NCI-H345 (cell line): ENCODE results near the gene ABCD1.
"Not testable (repeated sequence)": the region's sequence is repeated elsewhere in the genome, so short reads cannot be mapped to it uniquely, and the experiment has no call there.

ENCODE experiments used
- DNase-seq: peaks from one replicate; lab custom pipeline; 2025; lab: John Stamatoyannopoulos, UW

The ABCD1 gene

DNA sequence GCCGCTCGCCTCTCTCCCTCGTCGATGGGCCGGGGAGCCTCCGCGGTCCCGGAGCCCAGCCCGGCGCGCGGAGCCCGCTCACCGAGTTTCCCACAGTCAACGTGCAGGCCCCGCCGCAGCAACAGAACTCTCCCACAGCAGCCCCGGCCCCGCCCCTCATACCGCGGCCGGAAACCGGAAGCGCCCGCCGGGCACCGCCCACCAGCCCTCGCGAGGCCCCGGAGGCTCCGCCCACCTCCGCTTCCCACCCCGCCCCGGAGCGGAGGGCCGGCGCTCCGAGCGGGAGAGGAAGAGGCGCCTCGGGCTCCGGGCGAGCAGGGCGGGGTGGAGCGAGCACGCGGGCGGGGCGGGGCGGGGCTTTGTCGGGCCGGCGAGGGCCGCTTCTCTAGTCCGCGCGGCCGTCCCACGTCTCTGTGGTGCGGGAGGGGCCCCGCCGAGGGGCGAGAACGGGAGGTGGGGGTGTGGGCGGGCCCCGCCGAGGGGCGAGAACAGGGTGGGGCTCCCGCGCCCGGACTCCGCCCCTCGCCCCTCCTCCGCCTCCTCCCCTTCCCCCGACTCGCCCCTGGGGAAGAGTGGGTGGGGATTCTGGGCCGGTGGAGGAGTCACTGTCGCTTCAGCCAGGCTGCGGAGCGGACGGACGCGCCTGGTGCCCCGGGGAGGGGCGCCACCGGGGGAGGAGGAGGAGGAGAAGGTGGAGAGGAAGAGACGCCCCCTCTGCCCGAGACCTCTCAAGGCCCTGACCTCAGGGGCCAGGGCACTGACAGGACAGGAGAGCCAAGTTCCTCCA, at the start of gene ABCD1, which contains the start of gene BCAP31:
Gene ABCD1, plus strand, starts transcription at position 605 of the 787 bp plus-strand sequence. CDS start 411 bp downstream, outside the sequence.
Gene BCAP31, minus strand, starts transcription at position 136 of the 787 bp plus-strand sequence. CDS start 1,143 bp downstream, outside the sequence.
- DNase-seq = peak; percentile 95

DNA sequence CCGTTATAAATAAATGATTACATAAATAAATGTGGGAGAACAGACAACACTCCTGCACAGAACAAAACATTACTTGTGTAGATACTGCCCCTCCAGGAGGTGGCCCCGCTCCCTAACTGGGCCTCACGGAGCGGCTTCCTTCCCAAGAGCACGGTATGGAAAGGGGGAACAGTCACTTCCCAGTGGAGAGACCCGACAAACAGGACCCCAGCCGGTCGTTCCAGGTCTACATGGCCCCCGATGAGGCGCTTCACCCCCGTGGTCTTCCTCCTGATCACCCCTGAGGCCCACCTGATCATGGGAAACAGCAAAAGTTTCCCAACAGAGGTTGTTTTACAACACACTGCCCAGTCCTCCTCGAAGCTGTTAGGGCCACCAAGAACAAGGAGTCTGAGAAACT, 43.5 kb upstream of the ABCD1 start:
- DNase-seq = no peak

DNA sequence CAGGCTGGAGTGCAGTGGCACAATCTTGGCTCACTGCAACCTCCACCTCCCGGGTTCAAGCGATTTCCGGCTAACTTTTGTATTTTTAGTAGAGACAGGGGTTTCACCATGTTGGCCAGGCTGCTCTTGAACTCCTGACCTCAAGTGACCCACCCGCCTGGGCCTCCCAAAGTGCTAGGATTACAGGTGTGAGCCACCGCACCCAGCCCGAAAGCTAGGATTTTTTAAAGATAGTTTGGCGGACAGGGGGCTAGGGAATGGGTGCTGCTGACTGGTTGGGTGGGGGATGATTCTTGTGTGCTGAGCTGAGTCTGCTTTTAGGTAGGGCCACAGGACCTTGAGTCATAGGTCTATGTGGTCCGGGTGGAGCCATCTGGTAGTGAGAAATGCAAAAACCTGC, 41.2 kb upstream of the ABCD1 start:
- not testable (repeated sequence) for DNase-seq

DNA sequence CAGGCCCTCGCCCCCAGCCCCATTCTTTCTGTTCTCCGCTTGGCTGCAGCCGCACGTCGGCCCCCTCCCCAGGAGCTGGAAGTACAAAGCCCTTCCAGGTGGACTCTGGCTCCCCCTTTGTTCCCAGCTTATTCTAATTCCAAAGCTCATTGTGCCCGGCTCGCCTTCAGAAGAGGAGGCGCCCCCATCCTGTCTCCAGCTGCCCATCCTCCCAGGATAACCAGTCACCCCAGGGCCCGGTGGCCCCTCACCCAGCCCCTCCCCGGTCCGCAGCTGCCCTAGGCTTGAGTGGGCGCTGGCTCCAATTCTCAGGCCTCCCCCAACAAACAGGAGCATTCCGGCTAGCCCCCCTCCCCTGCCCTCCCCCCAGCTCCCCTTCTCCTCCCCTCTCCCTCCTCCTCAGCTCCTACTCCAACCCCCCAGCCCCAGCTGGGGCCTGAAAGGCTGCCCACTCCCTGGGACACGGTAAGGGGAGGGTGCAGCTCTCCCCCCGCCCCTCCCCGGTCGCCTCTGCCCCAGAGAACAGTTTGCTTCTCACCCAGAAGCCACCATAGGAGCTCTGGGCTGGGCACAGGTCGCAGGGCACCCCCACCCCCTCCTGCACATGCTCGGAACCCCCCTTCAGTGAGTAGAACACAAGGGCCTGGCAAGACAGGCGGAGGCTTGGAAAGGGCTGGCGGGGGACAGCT, 40.0 kb upstream of the ABCD1 start:
- DNase-seq = no peak

DNA sequence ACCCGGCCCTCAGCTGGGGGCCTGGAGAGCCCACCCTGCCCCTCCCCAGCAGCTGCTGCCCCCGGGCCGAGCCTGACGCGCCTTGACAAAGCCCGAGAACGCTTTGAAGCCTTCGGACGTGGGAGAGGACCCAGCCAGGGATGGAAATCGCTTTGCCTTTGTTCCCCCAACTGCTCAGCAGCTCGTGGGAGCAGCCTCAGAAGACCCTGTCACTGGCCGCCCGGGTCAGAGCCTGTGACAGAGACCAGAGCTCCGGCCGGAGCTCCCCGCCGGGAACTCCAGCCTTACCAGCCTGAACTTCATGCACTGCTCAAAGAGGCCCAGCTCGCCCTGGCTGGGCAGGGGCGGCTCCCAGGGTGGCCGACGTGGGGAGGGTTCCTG, 39.5 kb upstream of the ABCD1 start:
- DNase-seq = no peak

DNA sequence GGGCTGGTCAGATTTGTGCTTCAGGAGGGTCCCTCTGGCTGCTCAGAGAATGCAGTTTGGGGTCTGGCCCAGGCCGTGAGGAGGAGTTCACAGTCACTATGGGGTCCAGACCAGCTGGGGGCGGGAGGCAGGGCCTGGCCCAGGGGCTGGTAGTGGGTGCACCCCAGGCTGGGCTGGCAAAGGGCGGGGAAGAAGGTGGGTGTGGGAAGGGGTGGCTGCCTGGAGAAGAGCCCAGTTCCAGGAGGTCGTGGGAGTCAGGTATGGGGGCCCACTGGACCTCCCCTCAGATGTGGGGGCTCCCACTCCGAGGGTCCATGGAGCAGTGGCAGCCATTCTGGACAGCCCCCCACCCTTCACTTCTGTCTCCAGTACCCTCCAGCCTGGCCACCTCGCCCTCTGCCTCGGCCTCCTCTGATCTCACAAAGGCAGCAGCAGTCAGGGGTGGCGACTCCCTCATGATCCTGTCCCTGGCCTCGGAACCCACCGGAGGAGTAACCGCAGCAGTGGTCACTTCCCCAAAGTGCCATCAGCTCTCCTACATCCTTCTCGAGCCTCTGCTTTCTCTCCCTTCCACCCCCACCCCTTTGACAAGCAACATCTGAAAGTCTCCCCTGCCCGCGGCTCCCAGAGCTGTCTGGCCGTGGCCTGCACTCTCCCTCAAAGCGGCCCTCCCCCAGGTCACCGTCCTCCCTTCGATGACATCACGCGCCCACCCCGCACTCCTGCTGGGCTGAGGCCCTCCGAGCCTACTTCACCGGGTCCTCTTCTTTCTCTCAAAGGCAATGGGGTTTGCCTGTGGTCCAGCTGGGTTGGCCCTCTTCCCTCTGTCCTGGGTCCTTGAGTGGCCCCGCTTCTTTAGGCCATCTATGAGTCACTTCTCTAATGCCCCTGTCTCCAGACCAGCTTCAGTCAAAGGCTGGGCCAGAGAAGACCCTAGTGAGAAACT, 38.6 kb upstream of the ABCD1 start:
- DNase-seq = no peak

DNA sequence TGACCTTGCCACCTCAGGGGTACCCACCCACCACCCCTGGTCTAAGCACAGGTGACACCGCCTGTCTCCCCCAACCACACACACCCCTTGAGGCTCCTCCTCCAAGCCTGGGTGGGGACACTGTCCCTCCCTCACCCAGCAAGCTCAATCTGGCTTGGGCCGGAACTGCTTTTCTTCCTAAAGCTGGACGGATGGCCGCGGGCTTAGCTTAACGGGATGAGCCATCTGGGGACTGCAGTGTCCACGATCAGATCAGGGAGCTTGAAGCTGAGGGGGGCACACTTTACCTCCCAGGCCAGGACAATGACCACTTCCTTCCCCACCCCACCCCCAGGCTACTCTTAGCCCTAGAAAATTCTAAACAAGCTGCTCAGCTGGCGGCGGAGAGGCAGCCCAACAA, 37.9 kb upstream of the ABCD1 start:
- no peak for DNase-seq

DNA sequence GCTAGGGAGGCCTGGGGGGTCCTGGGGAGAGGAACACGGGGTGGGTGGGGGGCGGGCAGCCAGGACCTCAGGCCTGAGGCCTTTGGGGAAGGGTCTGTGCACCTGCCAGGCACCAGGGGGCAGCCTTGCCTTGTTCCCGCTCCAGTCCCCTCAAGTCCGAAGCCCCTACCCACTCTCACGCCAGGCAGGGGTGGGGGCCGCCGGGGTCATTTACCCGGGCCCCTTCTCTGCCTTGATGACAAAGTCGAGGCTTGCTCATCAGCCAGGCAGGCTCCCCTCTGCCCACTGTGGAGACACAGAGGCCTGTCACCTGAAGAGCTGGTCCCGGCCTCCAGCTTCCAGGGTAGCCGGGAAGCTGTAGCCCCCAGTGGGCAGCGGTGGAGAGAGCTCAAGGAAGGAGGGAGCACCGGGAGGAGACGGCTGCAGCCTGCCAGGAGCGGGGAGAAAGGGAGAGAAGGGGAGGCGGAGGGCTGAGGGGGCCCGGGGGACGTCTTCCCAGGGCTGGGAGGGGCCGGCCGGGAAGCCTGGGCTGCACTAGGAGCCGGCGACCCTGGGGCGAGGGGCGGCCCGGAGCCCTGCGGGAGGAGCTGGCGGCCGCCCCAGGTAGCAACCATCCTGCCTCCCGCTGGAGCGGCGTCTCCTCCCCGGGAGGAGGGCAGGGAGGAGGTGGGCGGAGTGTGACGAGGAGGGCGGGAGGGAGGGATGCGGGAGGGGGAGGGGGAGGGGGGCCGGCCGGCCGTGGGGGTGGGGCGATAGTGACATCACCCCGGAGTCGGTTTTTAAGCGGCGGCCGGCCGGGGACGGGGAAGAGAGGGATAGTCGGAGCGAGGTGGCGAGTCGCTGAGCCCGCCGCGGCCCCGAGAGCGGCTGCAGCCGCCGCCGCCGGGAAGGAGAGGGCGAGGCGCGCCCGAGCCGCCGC, 37.3 kb upstream of the ABCD1 start, which contains the start of gene SLC6A8:
Gene SLC6A8, plus strand, starts transcription at position 806 of the 919 bp plus-strand sequence. CDS start 649 bp downstream, outside the sequence.
- DNase-seq = peak; percentile 73

DNA sequence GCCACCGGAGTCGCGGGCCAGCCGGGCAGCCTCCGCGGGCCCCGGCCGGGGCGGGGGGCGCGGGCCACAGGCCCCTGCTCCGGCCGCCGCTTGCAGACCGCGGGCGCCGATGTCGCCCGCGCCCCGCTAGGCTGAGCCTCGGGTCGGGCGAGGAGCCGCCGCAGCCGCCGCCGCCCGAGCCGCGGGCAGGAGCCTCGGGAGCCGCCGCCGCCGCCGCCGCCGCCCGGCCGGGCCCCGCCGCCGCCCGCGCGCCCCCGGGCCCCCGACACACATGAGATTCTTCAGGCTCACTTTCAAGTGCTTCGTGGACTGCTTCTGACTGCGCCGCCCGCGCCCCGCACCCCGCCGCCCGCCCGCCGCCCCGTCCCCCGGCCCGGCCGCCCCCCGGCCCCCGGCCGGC, 36.6 kb upstream of the ABCD1 start:
- DNase-seq = no peak

DNA sequence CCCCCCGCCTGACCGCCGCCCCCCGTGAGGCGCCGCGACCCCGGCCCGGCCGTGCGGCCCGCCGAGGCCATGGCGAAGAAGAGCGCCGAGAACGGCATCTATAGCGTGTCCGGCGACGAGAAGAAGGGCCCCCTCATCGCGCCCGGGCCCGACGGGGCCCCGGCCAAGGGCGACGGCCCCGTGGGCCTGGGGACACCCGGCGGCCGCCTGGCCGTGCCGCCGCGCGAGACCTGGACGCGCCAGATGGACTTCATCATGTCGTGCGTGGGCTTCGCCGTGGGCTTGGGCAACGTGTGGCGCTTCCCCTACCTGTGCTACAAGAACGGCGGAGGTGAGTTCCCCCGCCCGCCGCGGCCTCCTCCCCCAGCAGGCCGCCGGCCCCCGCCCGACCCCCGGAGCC, 36.1 kb upstream of the ABCD1 start:
- no peak for DNase-seq

DNA sequence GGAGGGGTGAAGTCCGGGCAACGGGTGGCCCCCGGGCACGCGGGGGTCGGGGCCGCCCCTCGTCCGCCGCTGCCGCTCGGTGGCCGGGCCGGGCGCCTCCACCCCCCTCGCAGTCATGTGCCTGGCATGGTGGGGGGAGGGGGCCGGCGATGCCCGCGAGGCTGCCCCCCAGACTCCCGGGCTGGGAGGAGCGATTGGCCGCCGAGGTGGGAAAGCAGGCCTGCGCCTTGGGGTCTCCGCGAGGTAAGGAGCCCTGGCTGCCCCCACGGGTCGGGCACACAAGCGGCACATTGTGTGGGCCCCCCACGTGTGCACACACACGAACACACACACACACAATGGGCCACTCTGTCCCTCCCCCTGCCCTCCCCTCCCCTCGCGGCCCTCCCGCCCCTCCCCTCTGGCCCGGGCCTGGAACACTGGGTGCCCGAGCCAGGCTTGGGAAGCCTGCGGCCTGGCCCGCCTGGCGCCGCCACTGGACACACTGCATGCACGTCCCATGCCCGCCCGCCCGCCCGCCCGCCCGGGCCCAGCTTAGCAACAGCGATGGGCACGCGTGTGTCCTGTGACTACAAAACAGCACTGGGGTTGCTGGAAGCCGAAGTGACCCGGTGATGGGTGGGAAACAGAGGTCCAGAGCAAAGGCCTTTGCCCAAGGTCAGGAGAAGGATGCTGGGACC, 35.6 kb upstream of the ABCD1 start:
- DNase-seq = no peak

DNA sequence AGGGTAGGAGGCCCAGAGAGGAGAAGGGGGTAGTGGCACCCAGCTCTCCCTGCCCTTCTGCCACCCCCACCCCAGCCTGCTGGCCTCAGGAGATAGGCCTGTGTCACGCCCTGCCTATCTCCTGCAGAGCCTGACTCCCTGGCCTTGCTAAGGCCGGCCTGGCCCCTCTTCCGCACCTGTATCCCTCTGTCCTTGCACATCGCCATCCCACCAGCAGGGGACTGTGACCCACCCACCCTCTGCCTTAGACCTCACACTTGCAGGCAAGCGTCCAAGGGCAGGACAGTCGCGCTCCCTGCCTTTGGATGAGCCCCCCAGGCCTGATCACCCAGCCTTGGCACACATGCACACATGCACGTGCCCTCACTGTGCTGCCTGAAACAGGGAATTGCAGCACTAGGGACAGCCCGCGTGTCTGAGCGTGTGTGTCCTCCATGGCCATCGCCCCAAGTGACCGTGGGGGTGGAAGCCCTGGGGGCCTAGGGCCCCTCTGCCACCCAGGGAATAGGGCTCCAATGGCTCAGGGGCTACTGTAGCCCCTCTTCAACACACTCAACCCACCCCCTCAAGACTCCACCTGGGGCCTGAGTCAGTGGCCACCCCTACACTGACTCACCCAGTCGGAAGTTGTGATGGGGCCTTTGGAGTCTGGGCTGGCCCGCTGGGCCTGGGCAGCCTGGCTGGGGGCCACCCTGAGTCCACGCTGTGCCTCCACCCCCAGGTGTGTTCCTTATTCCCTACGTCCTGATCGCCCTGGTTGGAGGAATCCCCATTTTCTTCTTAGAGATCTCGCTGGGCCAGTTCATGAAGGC, 34.8 kb upstream of the ABCD1 start:
- DNase-seq = no peak

DNA sequence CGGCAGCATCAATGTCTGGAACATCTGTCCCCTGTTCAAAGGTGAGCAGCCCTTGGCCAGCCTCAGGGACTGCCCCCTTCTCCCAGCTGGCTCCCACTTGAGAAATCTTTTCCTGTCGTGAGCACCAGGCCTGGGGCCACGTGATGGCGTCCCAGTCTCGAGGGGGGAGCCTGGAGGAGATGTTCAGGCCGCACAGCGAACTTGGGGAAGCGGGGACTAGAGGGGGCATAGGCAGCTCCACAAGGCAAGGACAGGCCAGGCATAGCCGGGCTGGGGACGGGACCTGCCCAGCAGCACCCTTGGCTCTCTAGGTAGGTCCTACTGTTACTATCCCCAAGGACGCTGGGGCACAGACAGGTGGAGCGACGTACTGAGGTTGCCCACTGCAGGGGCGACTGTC, 34.2 kb upstream of the ABCD1 start:
- no peak for DNase-seq

DNA sequence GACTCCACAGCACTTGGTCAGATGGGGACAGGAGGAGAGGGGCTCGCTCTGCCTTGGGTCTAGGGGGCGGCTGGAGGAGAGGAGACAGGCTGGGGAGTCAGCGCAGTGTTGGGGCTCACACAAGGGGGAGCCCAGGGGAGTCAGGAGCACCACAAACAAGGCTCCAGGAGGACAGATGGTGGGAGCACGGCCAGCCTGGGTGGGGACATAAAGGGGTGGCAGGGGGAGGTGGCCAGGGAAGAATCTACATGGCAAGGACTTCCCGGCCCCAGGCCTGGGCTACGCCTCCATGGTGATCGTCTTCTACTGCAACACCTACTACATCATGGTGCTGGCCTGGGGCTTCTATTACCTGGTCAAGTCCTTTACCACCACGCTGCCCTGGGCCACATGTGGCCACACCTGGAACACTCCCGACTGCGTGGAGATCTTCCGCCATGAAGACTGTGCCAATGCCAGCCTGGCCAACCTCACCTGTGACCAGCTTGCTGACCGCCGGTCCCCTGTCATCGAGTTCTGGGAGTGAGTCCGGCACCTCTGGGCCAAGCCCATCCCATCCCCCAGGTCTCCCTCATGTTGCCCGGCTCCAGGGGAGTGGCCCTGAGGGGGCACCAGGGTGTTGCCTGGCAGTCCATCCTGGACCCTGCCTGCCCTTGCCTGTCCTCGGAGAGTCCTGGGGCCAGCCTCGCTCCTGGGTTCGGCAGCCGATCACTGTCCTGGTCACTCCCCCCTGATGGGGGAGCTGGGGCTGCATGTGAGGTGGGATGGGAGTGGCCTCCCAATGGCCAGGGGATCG, 33.4 kb upstream of the ABCD1 start:
- not testable (repeated sequence) for DNase-seq

DNA sequence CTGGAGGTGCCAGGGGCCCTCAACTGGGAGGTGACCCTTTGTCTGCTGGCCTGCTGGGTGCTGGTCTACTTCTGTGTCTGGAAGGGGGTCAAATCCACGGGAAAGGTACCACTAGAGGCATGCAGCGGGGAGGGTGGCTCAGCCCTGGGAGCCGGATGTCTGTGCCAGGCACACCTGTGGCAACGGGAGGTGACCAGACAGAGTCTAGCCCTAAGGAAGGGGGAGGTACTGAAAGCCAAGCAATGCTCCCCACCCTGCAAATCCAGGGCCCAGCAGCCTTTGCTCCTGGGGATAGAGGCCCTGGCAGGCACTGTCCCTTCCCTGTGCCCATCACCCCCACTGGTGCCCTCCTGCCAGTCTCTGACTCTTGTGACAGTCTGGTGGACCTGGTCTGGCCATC, 32.7 kb upstream of the ABCD1 start:
- no peak for DNase-seq

DNA sequence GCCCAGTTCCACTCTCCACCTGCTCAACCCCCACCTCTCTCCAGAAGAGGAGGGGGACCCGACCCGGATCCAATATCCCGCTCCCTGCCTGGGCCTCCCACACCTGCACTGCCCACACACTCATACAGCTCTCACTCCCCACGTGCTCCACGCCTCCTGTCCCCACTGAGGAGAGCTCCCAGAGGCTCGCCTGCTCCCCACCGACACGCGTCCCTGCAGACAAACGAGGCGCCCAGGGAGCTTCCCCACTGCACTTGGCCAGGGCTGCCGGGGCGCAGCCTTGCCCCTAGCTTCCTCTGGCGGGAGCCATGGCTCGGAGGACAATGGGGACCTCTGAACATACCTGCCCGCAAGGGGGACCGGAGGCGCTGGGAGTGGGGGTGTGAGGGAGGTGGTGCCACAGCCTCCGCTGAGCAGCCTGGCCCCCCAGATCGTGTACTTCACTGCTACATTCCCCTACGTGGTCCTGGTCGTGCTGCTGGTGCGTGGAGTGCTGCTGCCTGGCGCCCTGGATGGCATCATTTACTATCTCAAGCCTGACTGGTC, 32.0 kb upstream of the ABCD1 start:
- DNase-seq = no peak

DNA sequence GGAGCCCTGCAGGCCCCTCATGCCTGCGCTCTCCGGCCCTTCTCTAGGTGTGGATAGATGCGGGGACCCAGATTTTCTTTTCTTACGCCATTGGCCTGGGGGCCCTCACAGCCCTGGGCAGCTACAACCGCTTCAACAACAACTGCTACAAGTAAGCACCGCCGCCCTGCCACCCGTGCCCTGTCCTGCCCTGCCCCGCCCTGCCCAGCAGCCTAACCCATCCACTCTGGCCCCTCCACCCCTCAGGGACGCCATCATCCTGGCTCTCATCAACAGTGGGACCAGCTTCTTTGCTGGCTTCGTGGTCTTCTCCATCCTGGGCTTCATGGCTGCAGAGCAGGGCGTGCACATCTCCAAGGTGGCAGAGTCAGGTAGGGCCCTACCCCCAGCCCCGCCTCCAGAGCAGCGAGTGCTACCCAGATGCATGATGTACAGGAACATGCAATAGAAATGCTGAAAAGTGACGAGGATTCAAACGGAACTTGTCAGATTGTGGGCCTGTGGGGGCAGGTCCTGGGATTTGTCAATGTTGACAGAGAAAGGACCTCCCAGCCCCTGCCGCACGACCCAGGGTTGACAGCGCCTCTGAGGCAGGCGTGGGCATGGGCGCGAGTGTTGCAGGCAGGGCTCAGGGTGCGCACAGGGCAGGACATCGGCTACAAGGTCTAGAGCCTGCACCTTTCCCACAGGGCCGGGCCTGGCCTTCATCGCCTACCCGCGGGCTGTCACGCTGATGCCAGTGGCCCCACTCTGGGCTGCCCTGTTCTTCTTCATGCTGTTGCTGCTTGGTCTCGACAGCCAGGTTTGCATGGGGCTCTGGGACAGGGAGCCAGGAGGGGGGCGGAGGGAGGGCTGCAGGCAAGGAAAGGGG, 31.2 kb upstream of the ABCD1 start:
- no peak for DNase-seq
